OCI-LY3 (cell line): ENCODE measurements around the gene ZNF763.
"Not testable (repeated sequence)": the region's sequence is repeated elsewhere in the genome, so short reads cannot be mapped to it uniquely, and the experiment has no call there.

ENCODE experiments used
- H2AFZ ChIP-seq: fragments of 200-600, 300-600 bp; shearing (Covaris generic); 2 replicates; pipeline ENCODE4 v1.6.0; 2014; ENCODE audit warnings: antibody characterized with exemption, low read depth, low read length
- H3K27ac ChIP-seq: fragments of 200-600, 300-600 bp; sonication (generic); 2 replicates; pipeline ENCODE4 v1.5.1; 2014; ENCODE audit warnings: mild to moderate bottlenecking, low read length, moderate library complexity, mixed read lengths
- H3K27me3 ChIP-seq: fragments of 200-600, 300-600 bp; sonication (generic); 2 replicates; pipeline ENCODE4 v1.6.1; 2014; ENCODE audit warnings: low read depth, low read length, mixed read lengths
- H3K36me3 ChIP-seq: fragments of 200-600, 300-600 bp; sonication (generic); replicated peaks from 2 replicates; pipeline ENCODE3; 2014; ENCODE audit warnings: low read depth, low read length, mixed read lengths
- H3K4me1 ChIP-seq: fragments of 300-600, 200-600 bp; sonication (generic); 2 replicates; pipeline ENCODE4 v1.6.1; 2014; ENCODE audit warnings: low read length, mixed read lengths
- H3K4me2 ChIP-seq: fragments of 200-600, 300-600 bp; sonication (generic); 2 replicates; pipeline ENCODE4 v1.6.1; 2014; ENCODE audit warnings: low read length, mixed read lengths
- H3K4me3 ChIP-seq: fragments of 300-600, 200-600 bp; sonication (generic); 2 replicates; pipeline ENCODE4 v1.5.1; 2014; ENCODE audit warnings: antibody characterized with exemption, mild to moderate bottlenecking, low read length, moderate library complexity
- H3K79me2 ChIP-seq: fragments of 300-600, 200-600 bp; shearing (Covaris generic); 2 replicates; pipeline ENCODE4 v1.6.1; 2014; ENCODE audit warnings: mild to moderate bottlenecking, low read length, mixed read lengths
- H3K9ac ChIP-seq: fragments of 300-600, 200-600 bp; shearing (Covaris generic); 2 replicates; pipeline ENCODE4 v1.6.0; 2014; ENCODE audit warnings: mild to moderate bottlenecking, low read length, moderate library complexity
- H3K9me3 ChIP-seq: fragments of 200-600, 300-600 bp; shearing (Covaris generic); 2 replicates; pipeline ENCODE4 v1.6.1; 2014; ENCODE audit warnings: low read length, mixed read lengths; ENCODE audit not compliant: insufficient read depth
- H4K20me1 ChIP-seq: fragments of 200-600, 300-600 bp; sonication (generic); 2 replicates; pipeline ENCODE4 v1.6.1; 2016; ENCODE audit warnings: low read length, mixed read lengths; ENCODE audit not compliant: insufficient read depth
- CTCF ChIP-seq: fragments of 200-600, 300-600 bp; sonication (generic); IDR thresholded peaks from 2 replicates; pipeline ENCODE4 v1.5.1; 2014; ENCODE audit warnings: antibody characterized with exemption, low read length, low read depth
- EZH2phosphoT487 ChIP-seq: fragments of 200-600 bp; shearing (Covaris generic); IDR thresholded peaks from 2 replicates; pipeline ENCODE4 v1.6.1; 2018; ENCODE audit warnings: antibody characterized with exemption, mixed run types, low read depth

Gene ZNF763

GRCh38 chr19:11927227-11927626 is 37.6 kb upstream of the ZNF763 start:
- Histone ChIP-seq H3K27ac (no peak overlapping the region), H3K4me1 (peaks cover 14% of the 10 kb centered on the region), H3K9ac (no peak overlapping the region), H4K20me1 (peaks cover 9% of the 10 kb centered on the region), H3K4me2 (no peak overlapping the region), H2AFZ (no peak overlapping the region), H3K9me3 (no peaks in the 10 kb centered on the region; the same call in 1 of the 2 replicates), H3K27me3 (no peaks in the 10 kb centered on the region), H3K79me2 (peaks cover 65% of the 10 kb centered on the region), H3K4me3 (no peak overlapping the region), H3K36me3 (peaks cover 48% of the 10 kb centered on the region)
- no peak for TF ChIP-seq CTCF
- no peak for TF ChIP-seq EZH2phosphoT487

- Histone ChIP-seq H3K9ac (no peak overlapping the region), H3K27me3 (no peaks in the 10 kb centered on the region), H3K36me3 (peaks cover 77% of the 10 kb centered on the region), H2AFZ (no peak overlapping the region), H3K9me3 (peaks cover 11% of the 10 kb centered on the region; the same call in 1 of the 2 replicates), H3K79me2 (peaks cover 90% of the 10 kb centered on the region), H3K27ac (no peak overlapping the region), H3K4me2 (no peak overlapping the region), H3K4me1 (peaks cover 10% of the 10 kb centered on the region), H3K4me3 (no peak overlapping the region), H4K20me1 (peaks cover 6% of the 10 kb centered on the region)
- TF ChIP-seq EZH2phosphoT487 (no peak), CTCF (no peak)
These were observed 33.8 kb upstream of the ZNF763 start for GRCh38 chr19:11931051-11931450.

- Histone ChIP-seq H3K79me2 (peaks cover 86% of the 10 kb centered on the region), H2AFZ (no peak overlapping the region), H4K20me1 (peaks cover 4% of the 10 kb centered on the region), H3K27ac (no peak overlapping the region), H3K4me3 (no peak overlapping the region), H3K27me3 (no peaks in the 10 kb centered on the region), H3K4me1 (peaks cover 5% of the 10 kb centered on the region), H3K36me3 (peaks cover 77% of the 10 kb centered on the region), H3K4me2 (no peak overlapping the region), H3K9ac (no peak overlapping the region), H3K9me3 (peaks cover 11% of the 10 kb centered on the region; the same call in 1 of the 2 replicates)
- TF ChIP-seq EZH2phosphoT487 (no peak), CTCF (no peak)
These were observed 33.3 kb upstream of the ZNF763 start for GRCh38 chr19:11931513-11931912.

- not testable (repeated sequence) for H3K4me2 ChIP-seq, H3K4me1 ChIP-seq, H2AFZ ChIP-seq, H3K9ac ChIP-seq, H4K20me1 ChIP-seq, H3K27me3 ChIP-seq, H3K27ac ChIP-seq, H3K4me3 ChIP-seq
- peaks cover 25% of the 10 kb centered on the region; the same call in 1 of the 2 replicates for H3K9me3 ChIP-seq
- H3K36me3 ChIP-seq: peaks cover 60% of the 10 kb centered on the region
- peaks cover 76% of the 10 kb centered on the region for H3K79me2 ChIP-seq
These were observed 29.0 kb upstream of the ZNF763 start for GRCh38 chr19:11935829-11936228.

GRCh38 chr19:11938383-11938782 is 26.5 kb upstream of the ZNF763 start:
- not testable (repeated sequence) for H3K4me1 ChIP-seq, H3K4me2 ChIP-seq, H4K20me1 ChIP-seq, H3K27ac ChIP-seq, H3K9ac ChIP-seq, H3K27me3 ChIP-seq, H3K4me3 ChIP-seq, H2AFZ ChIP-seq
- Histone ChIP-seq H3K36me3 (peaks cover 57% of the 10 kb centered on the region), H3K79me2 (peaks cover 70% of the 10 kb centered on the region), H3K9me3 (peaks cover 43% of the 10 kb centered on the region)

- not testable (repeated sequence) for H3K27me3 ChIP-seq, H2AFZ ChIP-seq, H3K27ac ChIP-seq, H3K4me2 ChIP-seq, H3K9ac ChIP-seq, H3K4me1 ChIP-seq, H3K4me3 ChIP-seq, H4K20me1 ChIP-seq
- Histone ChIP-seq H3K9me3 (peaks cover 60% of the 10 kb centered on the region), H3K36me3 (peaks cover 67% of the 10 kb centered on the region), H3K79me2 (peaks cover 73% of the 10 kb centered on the region)
These were observed 23.4 kb upstream of the ZNF763 start for GRCh38 chr19:11941361-11941887.
